HG02840 (cell line): ENCODE data around the gene ZFR2.
A peak's percentile ranks its signal among the peaks of the same experiment; 100 is the strongest.
"Not testable (repeated sequence)": the region's sequence is repeated elsewhere in the genome, so short reads cannot be mapped to it uniquely, and the experiment has no call there.

ENCODE experiments used
- ATAC-seq: cut with Tn5 transposase; IDR thresholded peaks from one replicate; pipeline ENCODE4 v1.9.1; 2021; ENCODE audit warnings: mild to moderate bottlenecking, moderate library complexity, moderate number of reproducible peaks; ENCODE audit not compliant: unreplicated experiment, low FRiP score

Gene ZFR2

DNA sequence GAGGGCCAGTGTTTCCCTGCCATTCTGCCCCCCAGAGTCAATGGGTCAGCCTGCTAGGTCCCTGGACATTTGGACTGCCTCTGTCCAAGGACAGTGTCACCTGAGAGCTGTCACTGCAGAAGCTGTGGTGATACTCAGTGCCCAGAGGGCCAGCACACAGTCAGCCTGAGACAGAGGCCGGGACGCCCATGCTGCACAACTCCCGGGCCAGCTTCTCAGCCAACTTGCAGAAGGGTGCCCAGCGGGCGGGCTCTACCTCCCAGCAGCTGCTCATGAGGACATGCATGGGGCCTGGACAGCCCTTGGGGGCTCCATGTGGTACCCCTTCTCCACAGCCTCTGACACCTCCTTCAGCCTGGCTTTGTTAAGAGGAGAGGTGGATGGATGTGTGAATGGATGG, 93.0 kb downstream of the ZFR2 start:
- no peak for ATAC-seq

DNA sequence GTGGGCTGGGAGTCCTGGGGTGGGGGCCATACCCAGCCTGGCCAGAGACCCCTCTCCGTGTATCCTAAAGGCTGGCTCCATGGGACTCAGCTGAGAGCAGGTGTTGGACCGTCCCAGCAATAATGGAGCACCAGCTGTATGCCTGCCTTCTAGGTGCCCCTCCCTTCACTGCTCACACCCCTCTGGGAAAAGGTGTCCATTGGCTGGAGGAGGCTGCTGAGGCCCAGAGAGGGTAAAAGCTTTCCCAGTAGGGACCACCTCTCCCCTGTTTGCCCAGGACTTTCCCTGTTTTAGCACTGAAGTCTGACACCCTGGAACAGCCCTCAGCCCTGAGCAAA, 93.5 kb downstream of the ZFR2 start:
- ATAC-seq: no peak

DNA sequence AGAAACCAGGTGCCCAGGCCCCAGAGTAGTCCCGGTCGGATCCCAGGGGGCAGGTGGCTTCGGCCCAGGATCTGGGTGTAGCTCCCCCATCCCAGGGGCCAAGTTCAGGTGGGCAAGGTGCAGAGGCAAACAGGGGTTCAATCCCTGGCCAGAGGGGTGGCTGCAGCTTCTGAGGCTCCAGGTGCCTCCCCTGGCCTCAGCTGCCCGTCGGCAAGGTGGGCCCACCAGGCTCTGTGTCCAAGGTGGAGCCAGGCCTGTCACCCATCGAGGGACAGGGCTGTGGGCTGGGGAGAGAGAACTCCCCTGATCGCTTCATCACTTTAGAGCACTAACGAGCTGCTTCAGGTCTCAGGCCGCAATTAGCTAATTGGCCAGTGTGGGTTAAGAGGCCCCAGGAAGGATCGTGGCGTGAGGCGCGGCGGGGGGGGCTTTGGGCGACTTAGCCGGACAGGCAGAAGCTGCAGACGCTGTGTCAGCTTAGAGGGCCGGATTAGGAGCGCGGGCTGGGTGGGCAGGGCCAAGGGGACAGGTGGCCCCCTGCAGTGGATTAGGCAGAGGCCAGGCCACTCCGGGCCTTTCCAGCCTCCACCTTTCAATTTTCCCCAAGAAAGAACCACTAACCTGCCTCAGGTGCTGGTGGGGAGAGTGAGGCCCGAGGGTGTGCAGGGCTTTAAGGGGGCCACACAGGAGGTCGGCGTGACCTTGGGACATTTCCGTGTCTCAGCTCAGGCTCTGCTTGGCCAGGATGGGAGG, 94.0 kb downstream of the ZFR2 start:
- ATAC-seq: no peak

DNA sequence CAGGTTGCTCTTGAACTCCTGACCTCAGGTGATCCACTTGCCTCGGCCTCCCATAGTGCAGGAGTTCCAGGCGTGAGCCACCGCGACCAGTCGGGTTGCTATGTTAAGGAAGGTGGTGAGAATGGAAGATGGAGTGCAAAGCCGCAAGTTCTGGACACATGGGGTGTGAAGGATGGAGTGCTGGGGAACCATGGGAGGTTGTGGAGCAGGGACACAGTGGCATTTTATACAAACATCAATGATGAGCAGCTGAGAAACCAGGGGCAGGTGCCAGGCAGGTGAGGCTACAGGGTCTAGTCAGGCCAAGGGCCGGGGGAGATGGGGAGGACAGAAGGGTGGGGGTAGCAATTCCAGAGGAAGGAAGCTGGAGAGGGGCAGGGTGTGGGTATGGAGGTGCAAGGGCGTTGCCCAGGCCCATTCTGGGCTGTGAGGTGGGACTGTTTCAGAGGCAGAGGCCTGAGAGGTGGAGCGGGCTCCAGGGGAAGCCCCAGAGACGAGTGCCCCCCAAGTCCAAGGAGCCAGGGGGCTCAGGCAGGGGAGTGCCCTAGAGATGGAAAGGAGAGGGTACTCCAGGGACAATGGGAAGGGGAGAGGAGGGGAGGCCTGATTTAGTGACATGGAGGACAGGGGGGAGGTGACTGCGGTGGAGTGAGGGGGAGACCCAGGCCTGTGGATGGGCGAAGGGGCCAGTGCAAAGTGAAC, 94.9 kb downstream of the ZFR2 start:
- no peak for ATAC-seq

DNA sequence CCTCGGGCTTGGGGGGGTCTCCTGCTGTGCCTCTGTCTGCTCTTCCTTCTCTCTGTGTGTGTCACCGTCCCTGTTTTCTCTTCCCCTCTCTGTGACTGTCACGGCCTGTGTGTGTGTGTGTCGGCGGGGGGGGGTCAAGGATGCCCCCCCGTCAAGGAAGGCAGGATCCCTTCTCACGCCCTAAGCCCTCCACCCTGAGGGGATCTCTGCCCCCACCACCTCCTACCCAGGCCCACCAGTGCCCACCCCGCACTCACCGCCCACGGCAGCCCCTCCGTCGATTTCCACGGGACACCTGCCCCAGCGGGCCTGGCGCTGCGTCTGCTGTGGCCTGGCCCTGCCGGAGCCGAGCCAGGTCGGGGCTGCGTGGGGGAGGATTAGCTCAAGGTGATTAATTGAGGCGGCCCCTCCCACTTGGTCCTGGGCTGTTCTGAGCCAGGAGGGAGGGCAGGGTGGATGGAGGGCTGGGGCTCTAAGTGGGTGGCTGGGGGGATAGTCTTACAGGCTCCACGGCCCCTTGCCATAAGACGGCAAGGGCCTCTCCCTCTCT, 96.9 kb downstream of the ZFR2 start, which contains the start of gene RAX2:
TSS of gene RAX2 (minus strand) at position 323 of the 550 bp plus-strand sequence. CDS start 486 bp downstream, outside the sequence.
- ATAC-seq: no peak

DNA sequence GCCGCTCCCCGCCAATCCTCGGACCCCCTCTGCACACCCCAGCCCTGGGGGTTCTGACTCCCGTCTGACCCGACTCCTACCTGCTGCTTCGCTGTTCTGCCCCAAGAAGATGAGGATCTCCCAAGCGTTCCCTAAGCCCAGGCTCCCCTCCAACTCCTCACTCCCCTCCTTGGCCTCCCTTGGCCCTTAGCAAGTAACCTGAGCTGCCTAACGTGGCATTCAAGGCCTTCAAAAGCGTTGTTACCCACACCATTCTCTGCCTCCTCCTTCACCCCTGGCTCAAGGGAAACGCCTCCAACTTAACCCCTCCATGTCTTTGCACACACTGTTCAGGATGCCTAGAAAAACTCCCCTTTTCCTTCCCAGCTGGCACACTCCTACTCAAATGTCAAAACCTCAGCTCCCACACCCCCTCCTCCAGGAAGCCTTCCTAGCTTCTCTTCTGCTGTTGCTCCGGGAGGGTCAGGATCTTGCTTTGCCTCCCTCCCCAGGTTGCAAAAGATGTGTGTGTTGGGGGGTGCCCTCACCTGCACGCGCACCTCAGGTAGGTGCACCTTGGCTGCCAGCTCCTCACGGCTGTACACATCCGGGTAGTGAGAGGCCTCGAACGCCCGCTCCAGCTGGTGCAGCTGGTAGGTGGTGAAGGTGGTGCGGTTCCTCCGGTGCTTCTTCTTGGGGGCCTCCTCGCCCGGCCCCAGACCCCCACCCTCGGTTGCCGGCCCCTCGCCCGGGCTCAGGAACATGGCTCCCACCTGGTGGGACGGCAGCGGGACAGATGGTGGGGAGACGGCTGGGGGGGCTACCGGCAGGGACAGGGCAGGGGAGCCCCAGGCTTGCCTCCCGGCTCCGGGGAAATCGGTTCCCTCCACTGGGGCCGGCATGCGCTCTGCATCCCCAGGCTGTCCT, 97.6 kb downstream of the ZFR2 start:
- no peak for ATAC-seq

DNA sequence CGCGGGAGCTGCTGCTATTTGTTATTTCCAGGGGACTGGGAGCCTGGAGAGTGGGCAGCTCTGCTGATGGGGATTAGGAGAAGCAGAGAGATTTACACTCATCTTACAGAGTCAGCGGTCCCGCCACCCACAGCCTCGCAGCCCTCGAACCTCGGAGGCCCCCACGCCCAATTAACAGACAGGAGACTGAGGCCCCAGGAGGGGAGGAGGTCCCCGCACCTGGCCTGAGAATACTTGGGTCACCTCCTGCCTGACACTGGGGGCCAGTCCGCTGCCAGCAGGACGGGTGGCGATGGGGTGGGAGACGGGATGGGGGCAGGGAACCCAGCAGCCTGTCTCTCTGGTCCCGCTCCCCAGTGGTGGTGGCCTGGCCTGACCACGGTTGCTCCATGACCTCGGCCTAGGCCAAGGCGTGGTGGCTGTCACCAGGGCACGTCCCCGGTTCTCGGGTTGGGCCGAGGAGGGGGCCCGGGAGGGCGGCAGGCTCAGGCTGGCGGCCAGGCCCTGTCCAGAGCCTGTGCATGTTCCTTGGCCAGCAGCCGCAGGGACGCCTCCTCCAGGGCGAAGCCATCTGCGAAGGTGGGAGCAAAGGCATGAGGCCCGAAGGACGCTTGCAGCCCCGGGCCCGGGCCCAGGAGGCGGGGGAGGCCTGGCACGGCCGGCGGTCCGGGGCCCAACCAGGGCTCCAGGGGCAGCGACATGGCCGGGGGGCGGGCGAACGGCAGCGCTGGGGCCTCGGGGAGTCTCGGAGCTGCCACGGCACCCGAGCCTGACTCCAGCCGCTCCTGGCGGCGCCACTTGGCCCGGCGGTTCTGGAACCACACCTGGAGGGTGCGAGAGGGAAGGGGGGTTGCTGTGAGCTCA, 98.5 kb downstream of the ZFR2 start:
- no peak for ATAC-seq

DNA sequence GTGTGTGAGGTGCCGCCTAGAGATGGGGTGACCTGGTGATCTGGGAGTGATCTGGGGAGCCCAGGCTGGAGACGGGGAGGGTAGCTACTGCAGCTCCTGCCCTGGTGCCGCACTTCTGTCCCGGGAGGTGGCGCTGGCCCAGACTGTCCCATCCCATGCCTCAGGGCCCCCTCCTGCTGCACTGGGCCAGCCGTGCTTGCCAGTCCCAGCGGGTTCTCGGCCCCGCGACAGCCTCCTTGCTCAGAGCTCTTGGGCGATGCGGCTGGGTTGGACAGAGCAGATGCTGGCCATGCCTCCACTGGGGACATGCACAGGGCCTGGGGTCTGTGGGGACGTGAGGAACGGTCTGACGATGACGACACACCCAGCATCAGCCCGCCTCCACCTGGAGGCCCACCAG, 99.3 kb downstream of the ZFR2 start:
- no peak for ATAC-seq

DNA sequence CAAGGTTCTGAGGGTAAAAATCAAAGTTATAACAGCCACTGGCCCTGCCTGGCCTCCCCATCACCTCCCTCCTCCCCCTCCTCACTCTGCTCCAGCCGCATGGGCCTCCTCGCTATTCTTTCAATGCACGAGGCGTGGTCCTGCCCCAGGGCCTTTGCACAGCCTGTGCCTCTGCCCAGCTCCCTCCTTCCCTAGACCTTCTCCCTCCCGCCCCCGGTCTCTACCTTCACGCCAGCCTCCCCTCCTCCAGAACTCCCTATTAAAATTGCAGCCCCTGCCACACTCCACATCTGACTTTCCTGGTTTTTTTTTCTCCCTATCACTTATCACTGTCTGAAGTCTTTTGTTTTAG, 100.1 kb downstream of the ZFR2 start:
- ATAC-seq: no peak

DNA sequence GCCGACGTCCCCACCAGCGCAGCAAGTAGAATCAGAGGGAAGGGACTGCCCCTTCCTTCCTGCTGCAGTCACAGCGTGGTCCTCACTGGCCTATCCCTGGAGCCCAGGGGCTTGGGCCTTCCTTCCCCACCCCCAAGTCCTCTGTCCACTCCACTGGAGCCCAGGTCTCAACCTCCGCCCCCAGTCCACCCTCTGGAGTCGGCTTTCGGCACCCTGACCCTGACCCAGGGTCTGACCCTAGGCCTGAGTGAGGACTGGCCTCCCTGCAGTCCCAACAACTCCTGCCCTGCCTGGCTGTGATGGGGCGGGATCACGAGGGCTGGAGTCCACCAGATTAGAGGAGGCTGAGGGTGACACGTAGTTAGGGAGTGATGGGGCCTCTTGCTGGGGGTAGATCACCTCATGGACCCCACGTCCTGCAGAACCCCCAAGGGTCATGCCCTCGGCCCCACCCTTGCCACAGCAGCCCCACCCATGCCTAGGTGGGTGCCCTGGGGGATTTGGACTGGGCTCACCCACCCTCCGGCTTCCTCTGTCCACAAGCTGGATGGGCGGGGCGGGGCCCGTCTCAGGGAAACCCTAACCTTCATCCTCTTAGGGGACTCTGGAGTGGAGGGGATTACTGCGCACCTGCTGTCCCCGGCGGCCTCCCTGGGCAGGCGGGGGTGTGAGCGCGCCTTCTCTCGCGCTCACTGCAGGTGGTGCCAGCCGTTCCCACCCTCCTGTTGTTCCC, 100.7 kb downstream of the ZFR2 start:
- ATAC-seq: no peak

DNA sequence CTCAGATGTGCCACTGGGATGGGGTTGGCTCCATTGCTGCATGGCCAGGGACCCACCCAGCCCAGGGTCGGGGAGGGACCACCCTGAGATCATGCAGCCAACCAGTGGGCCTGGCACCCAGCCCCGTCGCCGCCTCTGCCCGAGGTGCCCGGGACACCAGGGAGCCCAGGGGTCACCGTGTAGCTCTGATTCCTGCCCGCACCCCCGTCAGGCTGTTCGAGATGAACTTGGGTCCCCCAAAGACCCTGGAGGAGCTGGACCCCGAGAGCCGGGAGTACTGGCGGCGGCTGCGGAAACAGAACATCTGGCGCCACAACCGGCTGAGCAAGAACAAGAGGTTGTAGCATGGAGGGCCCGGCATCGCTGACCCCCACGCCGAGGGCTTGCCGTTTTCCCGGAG, 101.8 kb downstream of the ZFR2 start:
- no peak for ATAC-seq

DNA sequence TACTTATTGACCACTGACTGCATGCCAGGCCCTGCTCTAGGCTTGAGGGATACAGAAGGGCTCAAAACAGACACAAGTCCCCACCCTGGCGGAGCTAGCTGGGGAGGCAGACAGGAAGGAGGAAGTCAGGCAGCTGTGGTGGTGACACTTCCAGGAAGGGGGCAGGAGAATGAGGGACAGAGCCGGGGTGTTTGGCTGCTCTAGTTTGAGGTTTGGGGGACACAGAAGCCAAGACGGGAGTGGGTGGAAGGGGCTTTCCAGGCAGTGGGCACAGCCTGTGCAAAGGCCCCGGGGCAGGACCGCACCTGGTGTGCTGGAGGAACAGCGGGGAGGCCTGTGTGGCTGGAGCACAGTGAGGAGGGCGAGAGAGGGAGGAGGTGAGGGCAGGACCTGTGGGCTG, 102.3 kb downstream of the ZFR2 start:
- no peak for ATAC-seq

DNA sequence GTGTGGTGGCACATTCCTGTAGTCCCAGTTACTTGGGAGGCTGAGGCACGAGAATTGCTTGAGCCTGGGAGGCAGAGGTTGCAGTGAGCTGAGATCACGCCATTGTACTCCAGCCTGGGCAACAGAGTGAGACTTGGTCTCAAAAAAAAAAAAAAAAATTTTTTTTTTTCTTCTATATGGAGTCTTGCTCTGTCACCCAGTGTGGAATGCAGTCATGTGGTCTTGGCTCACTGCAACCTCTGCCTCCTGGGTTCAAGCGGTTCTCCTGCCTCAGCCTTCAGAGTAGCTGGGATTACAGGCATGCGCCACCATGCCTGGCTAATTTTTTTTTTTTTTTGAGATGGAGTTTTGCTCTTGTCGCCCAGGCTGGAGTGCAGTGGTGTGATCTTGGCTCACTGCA, 103.1 kb downstream of the ZFR2 start:
- not testable (repeated sequence) for ATAC-seq

DNA sequence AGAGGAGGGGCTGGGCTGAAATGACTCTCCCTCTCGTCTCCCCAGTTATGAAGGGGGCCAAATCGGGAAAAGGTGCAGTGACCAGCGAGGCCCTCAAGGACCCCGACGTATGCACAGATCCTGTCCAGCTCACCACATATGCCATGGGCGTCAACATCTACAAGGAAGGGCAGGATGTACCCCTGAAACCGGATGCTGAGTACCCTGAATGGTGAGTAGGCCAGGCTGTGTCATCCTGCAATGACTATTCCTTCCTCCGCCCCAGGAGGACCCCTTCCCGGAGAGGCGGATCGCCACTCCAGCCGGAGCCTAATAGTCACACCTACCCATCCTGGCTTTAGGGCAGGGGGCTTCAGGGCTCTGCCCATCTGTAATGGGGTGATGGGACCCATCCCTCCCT, 103.7 kb downstream of the ZFR2 start:
- ATAC-seq: no peak

DNA sequence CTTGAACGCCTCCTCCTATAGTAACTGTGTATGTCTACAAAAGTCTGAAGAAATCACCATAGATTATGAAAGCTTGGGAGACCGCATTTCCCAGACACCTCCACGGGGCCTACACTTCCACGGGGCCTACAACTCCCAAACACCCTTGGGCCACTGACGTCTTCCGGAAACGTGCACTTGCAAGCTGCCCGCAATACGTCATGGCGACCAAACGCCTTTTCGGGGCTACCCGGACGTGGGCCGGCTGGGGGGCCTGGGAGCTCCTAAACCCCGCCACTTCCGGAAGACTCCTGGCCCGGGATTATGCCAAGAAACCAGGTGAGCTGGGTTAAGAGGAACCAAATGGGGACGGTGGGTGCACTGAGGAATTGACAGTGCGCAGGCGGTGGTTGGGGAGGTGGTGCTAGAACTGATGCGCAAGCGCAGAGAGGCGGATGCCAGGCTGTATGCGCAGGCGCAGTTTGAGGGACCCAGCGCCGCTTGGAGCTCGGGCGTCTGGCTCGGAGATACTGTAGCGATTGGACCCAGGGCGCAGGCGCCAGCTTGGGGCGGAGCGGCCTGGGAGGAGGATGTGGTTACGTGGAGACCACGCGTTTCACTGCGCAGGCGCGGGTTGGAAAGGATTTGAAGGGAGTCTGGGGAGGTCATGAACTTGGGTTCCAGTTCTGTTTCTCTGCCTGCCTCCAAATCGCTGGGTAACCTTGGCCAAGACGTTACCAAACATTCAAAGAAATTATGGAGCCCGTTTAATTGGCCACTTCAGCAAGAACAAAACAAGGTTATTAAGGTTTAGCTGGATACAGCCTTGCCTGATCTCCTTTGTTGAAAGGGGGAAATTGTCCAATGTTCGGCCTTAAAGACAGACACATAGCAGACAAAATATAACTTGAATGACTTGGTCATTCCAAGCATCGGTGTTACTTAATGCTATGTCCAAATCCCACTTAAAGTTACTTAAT, 106.1 kb downstream of the ZFR2 start, which contains the start of gene MRPL54:
TSS of gene MRPL54 (plus strand) at position 182 of the 959 bp plus-strand sequence. CDS start at position 201, 19 bp downstream.
- peak; percentile 71 for ATAC-seq

DNA sequence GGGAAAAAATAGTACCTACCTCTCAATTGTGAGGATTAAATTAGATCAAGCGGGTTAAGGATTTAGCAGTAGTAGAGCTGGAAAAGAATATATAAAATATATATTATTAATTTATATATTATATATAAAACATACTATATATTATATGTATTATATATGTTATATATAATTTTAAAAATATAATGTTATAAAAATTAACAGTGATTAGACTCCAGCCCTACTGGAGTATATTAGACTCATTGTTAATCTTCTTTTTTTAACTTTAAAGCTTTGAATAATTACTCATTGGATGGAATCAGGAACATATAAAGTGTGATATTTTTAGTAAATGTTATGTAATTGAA, 106.7 kb downstream of the ZFR2 start:
- no peak for ATAC-seq

DNA sequence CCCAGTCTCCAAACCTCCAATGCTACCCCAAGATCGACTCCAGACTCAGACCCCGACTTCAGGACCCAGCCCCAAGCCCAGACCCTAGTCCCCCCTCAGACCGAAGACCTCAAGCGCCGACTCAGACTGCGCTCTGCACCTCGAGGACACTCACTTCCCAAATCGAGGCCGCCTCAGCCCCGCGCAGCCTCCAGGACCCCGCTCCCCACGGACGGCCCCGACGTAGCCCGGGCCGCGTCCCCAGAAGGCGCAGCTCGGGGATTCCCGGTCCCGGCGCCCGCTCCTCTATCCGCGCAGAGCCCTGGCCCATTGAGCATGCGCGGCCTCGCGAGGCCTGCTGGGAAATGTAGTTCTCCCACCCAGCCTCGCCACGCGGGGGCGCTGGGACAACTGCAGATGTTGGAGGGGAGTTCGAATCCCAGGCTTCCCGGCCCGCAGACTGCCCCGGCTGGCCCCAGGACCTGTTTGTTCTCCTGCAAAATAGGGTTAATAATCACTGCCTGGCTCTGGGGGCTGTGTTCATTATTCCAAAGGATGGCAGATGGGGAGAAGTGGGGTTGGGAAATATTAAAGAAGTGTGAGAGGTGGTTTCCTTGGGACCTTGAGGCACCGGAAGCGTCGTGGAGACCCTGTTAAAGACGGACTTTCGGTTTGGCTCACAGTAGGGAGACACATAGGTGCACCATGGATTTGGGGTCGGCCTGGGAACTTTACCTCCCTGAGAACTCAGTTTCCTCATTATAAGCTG, 107.3 kb downstream of the ZFR2 start, which contains the start of gene APBA3:
TSS of gene APBA3 (minus strand) at position 311 of the 748 bp plus-strand sequence. CDS start 1,428 bp downstream, outside the sequence.
- peak; percentile 33 for ATAC-seq
